HFF-Myc (cell line): Measurements from ENCODE around the gene ERI3.
A peak's percentile ranks its signal among the peaks of the same experiment; 100 is the strongest.

ENCODE experiments used
- DNase-seq: peaks from one replicate; pipeline ENCODE4 v3.0.0-alpha.2; 2011; ENCODE audit warnings: low read depth; ENCODE audit errors: extremely low read depth
- H3K4me3 ChIP-seq: replicated peaks from 2 replicates; pipeline ENCODE4 v1.5.1; 2011; ENCODE audit warnings: low read depth, mild to moderate bottlenecking, control low read depth, low read length
- TF ChIP-seq, protein P1 (sequence below): IDR thresholded peaks from 2 replicates; pipeline ENCODE4 v1.5.1; 2012; ENCODE audit warnings: mild to moderate bottlenecking, low read depth, low read length, control low read depth; ENCODE audit errors: missing control alignments

Gene ERI3

DNA sequence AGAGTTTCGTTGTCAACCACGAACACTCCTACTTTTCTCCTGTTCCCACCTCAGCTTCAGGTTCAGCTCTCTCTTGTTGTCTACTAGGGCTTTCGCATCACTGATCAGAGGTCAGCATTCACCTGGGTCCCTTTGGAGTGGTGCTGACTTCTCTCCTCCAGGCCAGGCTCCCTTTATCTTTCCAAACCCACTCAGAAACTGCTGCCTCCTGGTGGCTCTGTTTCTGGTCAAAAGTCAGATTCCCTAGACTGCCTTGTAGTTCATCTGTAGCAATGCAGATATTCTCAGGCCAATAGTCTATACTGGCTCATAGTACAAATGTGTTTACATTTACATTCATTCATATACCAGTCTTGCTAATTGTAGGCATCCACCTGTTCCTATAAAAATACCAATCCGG, 6.4 kb upstream of the ERI3 start:
- TF ChIP-seq, protein P1, sequence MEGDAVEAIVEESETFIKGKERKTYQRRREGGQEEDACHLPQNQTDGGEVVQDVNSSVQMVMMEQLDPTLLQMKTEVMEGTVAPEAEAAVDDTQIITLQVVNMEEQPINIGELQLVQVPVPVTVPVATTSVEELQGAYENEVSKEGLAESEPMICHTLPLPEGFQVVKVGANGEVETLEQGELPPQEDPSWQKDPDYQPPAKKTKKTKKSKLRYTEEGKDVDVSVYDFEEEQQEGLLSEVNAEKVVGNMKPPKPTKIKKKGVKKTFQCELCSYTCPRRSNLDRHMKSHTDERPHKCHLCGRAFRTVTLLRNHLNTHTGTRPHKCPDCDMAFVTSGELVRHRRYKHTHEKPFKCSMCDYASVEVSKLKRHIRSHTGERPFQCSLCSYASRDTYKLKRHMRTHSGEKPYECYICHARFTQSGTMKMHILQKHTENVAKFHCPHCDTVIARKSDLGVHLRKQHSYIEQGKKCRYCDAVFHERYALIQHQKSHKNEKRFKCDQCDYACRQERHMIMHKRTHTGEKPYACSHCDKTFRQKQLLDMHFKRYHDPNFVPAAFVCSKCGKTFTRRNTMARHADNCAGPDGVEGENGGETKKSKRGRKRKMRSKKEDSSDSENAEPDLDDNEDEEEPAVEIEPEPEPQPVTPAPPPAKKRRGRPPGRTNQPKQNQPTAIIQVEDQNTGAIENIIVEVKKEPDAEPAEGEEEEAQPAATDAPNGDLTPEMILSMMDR: peak; percentile 20
- no peak overlapping the region for H3K4me3 ChIP-seq
- DNase-seq: no peak

DNA sequence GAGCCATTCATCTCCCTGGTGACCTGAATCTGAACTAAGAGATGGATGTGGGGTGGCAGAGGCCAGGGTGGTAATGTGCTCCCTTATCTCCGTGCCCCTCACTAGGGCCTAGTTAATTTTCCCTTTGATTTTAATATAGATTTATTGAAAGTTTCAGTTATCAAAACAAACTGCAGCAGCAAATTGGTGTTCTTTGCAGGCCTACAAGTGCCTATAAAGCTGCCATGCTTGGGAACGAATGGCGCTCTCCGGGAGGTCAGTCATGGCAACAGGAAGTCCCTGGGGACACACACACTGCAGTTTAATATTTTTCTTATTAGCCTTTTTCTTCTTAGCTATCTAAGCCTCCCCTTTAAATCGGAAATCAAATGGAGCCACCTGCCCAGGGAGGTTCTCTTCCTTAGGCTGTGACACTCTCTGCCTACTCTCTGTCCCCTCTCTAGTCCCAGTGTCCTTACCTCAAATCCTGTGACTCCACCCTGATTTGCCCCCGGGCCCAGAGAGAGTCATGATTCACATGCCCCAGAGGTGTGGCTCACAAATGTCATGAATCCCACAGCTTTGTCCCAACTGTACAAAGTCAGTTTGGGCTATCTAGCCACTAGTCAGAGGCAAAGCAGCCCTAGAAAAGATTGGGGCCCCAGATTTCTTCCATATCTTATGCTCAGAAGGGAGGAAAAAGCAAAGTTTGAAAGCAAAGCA, 4.3 kb upstream of the ERI3 start:
- no peak overlapping the region for H3K4me3 ChIP-seq
- no peak for DNase-seq
- TF ChIP-seq, protein P1: no peak

DNA sequence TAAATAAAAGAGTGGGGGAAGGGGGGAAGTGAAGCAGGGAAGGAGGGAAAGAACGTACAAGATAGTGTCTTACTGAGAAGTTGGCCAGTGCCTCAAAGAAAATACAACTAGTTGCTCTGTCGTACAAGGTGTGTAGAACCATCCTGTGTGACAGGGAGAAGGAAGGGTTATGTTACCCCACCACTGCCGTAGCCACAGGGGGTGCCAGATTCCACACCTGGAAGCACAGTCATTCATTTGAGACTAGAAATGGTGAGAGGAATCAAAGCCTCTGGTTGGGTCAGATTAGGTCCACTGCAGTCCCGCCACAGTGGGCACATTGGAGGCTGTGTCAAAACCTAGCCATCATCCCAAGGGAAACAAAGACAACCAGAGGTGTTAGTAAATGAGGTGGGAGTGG, 2.7 kb upstream of the ERI3 start:
- no peak overlapping the region for H3K4me3 ChIP-seq
- DNase-seq: no peak
- TF ChIP-seq, protein P1: no peak

DNA sequence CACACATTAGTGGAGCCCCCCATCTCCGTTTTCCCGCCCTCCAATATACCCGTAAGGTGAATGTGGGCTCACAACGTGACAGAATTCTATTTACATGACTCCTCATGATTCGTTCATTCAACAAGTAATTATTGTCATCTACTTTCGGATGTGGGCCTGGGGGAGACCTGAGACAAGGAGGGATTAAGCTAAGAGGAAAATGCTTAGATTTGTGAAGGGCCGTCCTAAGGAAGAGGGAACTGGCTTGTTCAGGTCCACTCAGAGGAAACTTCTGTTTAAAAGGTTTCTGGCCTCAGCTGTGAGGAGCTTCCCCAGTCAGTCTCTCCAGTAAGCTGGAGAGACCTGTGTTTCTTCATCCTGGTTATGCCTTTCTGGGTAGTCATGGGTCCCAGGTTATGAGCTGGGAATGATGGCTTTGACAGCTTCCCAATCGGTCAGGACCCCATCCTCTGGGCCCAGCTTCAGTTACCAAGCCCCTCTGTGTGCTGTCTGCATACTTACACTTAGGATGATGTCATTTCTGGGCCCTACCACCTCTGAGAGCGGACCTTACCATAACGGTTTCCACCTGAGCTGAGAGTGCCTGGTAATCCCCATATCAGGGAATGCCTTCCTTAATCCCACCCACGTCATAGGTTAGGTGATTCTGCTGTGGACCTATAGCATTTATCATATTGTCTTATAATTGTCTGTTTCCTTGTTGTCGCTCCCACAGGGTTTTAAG, 687 bp upstream of the ERI3 start:
- TF ChIP-seq, protein P1: no peak
- no peak for DNase-seq
- H3K4me3 ChIP-seq: peak overlapping the region; percentile 90

DNA sequence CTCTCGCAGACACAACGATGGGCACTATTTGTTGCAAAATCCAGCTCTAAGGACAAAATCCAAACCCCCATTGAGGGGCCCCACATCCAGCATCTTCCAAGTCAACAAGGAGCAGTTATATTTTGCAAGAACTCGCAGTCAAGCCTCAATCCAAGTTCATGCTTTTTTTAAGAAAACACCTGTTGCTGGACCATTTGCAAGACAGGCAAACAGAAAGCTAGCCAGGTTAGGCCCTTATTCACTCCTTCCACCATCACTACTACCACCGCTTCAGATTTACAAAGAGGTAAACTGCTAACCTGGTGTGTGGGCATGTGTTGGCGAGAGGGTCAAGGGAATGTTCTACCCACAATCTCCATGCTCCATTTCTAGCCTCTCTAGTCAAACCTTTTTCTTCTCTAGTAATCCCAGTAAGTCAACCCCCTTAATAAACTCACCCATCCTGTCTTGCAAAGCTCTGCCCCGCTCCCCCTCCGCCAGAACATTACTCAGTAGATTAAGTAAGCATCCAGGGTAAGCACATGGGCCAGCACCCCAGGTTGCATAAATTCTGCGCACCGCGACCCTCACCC, 703 bp downstream of the ERI3 start:
- DNase-seq: no peak
- H3K4me3 ChIP-seq: peak overlapping the region; percentile 90
- TF ChIP-seq, protein P1: no peak

DNA sequence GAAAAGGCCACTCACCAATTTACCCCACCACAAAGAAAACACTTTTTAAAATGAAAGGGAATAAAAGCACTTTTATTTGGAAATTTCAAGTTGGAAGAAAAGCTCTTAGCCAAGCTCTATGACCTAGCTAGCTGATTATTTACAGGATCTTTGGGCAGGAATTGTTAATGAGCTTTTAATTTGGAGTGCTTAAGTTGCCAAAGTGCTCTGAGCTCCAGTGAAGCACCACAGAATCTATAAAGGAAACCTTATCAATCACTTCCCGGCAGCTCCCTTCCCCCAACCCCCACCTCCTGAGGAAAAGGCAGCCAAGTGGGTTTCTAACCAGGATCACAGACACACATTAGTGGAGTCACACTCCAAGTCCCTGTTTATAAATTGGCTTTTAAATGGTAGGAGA, 1.5 kb downstream of the ERI3 start:
- peak overlapping the region; percentile 90 for H3K4me3 ChIP-seq
- TF ChIP-seq, protein P1: no peak
- no peak for DNase-seq
